COLO668 (cell line): ENCODE measurements around the gene SAP30BP.
"Not testable (repeated sequence)": the region's sequence is repeated elsewhere in the genome, so short reads cannot be mapped to it uniquely, and the experiment has no call there.

Source experiments
- DNase-seq: peaks from one replicate; lab custom pipeline; 2025; ENCODE audit not compliant: unreplicated experiment; lab: John Stamatoyannopoulos, UW

Gene SAP30BP

GRCh38 chr17:75633486-75634375, 33.4 kb upstream of the SAP30BP start:
- DNase-seq, result peak; percentile 87

- no peak for DNase-seq
Measured at GRCh38 chr17:75634376-75634740, 32.8 kb upstream of the SAP30BP start.

DNA sequence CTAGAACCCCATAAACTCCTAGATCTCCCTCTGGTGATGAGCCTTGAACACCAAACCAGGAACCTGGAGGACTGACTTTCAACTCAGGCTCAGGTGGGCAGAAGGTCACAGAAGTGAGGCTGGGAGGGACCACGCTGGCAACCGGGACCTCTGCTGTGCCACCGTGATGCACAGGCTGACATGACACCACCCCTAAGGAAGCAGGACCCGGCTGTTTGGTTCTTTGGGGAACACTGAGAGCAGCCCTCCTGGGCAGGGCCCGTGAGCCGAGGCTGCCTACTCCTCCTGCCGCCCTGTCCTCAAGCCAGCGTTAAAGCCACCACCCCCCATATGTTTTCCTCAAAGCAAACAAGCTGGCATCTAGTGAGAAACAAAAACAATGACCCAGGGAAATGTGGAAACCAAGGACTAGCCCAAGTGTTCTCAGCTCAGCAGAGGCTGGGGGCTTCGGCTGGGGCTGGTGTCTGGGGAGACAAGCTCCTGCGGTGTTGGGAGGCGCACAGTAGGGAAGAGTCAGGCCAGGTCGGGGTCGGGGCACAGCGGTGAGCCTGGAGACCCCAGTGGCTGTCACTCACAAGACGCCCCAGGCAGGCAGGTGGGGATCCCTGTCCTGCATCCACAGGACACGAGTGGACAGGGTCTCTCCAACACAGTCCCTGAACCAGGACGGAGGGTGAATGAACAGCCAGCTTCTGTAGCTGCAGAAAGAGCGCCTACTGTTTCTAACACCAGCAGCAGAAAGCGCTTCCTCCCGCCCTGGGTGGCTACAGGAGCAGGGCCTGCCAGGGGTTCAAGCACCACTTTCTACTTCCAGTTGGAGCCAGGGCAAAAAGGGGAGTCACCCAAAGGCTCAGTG, 32.2 kb upstream of the SAP30BP start:
- no peak for DNase-seq

DNA sequence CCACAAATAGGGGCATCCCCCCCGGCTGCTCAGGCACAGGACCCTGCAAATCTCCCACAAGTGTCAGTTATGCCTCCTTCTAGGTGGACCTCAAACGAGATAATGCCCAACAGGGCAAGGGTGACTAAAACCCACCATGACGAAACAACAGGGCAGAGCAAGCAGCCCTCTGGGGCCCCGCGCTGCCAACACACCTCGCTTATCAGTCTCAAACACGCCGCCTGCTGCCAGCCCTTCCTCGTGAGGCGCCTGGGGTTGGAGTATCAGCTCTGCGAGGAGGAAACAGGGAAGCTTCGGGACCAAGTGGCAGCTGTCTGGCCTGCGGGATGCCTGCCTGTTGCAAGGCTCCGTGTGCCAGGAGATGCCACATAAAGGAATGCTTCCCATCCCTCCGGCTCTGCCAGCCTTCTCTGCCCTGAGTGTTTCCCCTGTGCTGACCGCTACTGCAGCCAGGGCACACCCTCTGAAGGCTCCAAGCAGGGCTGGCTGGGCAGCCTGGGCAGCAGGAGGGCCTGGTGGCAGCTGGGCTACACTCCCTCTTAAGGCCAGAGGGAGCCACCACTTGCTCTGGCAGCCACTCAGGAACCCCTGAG, 31.4 kb upstream of the SAP30BP start:
- DNase-seq, result no peak

- DNase-seq, result no peak
Measured at GRCh38 chr17:75636381-75637142, 30.6 kb upstream of the SAP30BP start.

DNA sequence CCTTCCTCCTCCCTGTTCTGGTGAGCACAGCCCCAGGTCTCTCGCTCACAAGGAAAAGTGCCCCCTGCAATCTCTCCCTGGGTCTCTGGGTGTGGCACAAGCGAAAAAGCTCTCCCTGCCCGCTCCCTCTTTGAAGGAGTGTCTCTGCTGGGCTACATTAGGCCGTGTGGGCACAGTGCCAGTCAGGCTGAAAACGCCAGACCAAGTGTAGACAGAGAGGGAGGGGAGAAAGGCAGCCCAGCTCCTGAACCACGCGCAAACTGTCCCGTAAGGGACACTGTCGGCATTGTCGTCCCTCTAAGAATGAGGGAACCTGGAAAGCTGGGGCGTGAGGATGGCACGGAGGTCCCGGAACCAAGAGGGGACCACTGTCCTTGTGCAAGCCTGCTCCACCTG, 30.0 kb upstream of the SAP30BP start:
- DNase-seq, result no peak

DNA sequence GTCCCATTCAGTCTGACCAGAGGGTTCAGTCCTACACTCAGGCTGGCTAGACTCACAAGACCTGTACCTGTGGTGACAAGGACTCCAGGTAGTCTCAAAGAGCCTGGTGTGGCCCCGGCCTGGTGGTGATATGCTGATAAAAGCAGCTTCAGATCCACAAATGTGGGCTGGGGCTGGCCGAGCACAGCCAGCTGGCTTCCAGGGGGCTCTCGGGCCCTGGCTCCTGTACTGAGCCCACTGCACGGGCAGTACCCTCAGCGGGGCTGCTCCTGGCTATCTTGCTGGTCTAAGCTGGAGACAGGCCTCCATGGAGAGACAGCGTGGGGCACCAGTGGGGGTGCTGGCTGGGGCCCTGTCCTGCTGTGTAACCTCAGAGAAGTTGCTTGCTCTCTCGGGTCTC, 29.6 kb upstream of the SAP30BP start:
- no peak for DNase-seq

GRCh38 chr17:75638039-75638438, 29.1 kb upstream of the SAP30BP start:
- not testable (repeated sequence) for DNase-seq

GRCh38 chr17:75638893-75639292, 28.2 kb upstream of the SAP30BP start:
- no peak for DNase-seq

DNA sequence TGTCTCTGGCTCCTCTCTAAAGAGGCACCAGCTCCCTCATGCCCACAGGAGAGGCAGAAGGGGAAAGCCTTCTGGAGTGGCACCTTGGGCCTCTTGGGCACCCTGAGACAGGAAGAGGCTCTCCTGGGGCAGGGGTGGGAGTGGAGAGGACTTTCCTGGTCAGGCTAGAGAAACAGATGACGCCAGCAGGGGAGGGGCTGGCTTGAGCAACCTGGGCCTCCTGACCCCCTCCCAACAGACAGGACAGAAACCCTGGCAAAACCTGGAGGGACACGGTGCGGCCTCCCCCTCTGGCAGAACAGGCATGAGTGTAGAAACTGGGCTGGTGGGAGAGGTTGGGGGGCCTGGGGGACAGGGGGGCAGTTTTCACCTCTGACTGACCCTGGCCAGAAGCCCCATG, 27.8 kb upstream of the SAP30BP start:
- no peak for DNase-seq

DNA sequence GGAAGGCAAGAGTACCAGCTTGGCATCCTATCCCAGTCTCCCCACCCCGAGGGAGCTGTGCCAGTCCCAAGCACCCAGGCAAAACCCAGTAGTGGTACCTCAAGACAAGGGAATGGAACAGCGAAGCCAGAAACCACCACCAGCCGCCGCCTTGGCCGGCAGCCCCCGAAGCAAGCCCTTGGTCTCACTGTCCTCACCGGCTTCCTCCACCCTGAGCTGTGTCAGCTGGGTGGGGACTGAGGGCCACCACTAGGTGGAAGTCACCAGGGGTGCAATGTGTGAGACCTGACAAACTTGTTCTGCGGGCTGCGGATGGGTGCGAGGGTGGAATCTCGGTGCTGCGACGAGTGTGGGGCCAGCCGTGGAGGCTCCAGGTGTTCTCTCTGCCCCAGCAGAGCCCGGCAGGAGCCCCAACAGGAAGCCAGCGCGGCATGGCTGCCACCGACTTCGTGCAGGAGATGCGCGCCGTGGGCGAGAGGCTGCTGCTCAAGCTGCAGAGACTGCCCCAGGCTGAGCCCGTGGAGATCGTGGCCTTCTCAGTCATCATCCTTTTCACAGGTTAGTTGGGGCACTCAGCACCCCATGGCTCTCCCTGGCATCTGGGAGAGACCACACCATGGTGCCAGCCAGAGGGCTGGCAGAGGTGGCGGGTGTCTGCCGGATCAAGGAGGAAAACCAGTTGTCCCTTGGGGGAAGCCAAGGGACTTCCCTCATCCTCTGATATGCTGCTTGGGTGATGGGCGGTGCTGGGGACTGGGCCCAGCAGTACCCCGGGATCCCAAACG, 27.2 kb upstream of the SAP30BP start:
- DNase-seq, result peak; percentile 6

- DNase-seq, result no peak
Measured at GRCh38 chr17:75640556-75641119, 26.5 kb upstream of the SAP30BP start.

GRCh38 chr17:75641343-75641742, 25.8 kb upstream of the SAP30BP start:
- no peak for DNase-seq

GRCh38 chr17:75642182-75642783, 24.9 kb upstream of the SAP30BP start:
- DNase-seq, result peak; percentile 12

DNA sequence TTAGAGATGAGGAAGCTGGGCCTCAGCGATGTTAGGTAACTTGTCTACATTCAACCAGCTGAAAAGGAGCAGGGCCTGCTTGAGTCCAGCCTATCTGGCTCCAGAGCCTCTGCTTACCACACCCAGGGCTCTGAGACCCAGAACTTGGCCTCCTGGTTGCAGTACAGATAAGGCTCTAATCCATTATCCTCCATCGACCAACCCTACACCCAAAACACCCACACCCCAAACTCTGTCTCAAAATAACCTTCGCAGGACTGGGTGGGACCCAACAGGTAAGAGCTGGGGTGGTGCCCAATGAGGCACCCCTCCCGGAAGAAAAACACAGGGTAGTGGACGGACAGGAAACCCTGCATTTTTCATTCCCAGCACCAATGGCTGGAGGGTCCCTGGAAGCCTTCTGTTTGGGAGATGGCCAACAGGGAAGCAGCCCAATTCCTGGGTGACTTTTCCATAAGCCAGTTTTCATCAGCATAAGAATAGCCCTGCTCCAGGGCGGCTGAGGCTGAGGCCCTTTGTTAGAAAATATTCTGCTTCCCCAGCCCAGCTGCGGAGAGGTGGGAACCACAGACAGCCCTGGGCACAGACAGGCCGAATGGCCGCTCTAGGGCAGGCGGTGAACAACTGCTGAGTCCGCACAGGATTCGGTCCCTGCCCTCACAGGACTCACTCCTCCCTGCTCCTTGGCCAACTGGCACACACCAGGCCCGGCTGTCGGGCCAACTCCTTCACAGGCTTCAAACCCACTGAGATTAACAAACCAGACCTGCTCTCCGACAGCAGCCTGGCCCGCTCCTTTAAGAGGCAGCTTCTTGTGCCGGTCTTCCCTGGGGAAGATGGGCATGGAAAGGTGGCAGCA, 24.1 kb upstream of the SAP30BP start:
- no peak for DNase-seq

DNA sequence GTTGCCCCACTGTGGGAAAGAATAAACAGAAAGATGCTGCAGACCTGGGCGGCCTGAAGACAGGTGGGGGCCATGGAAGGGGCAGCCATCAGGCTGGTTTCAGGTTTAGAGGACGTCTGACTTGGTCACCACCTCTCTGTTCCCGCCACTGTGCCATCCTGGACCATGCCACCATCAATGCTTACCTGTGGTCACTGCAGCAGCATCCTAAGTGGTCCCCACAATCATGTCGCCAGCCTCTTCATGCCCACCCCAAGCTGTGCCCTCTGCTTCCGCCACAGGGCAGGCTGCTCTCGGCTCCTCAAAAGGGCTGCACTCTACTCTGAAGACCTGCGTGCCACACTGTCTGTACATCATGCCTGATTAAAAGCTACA, 23.5 kb upstream of the SAP30BP start:
- no peak for DNase-seq

- peak; percentile 81 for DNase-seq
Measured at GRCh38 chr17:75645501-75645888, 21.6 kb upstream of the SAP30BP start.

DNA sequence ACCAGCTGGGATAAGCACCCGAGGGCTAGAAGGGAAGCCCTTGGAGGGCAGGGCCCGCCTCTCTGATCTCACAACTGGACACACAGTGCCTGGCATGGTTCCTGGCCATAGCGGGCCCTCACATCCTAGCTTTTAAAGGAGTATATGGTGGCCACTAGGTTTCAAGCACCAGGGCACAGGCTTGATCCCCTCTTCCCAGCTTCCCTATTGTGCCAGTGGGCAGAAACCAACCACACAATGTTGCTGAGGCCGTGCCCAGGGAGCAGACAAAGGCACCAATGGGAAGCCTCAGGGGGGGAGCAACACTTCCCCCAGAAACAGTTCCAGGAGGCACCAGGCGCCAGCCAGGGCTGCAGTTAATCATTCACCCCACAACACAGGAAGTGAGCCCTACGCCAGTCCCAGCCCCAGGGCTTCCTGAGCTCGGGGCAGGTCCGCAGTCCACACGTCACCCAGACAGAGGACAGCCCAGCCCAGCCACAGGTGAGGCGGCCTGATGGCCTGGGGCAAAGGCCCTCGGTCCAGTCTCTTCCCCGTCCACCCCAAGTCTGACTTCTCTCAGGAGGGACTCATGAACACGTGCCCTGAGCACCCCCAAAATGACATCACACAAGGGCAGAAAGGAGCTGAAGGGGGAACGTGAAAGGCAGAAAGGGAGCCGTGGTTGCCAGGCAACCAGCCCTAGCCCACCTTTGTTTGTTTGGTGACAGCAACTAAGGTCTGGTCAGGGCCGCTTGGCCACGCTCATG, 21.1 kb upstream of the SAP30BP start:
- peak; percentile 88 for DNase-seq
